Brain microvascular endothelial cell (primary cell): ENCODE measurements around the gene PNPLA1.

ENCODE experiments used
- DNase-seq: peaks from one replicate; pipeline ENCODE4 v3.0.0-alpha.2; 2020
- H3K27ac ChIP-seq: fragments of 250-450 bp; sonication (Bioruptor Pico); 2 replicates; pipeline ENCODE4 v1.5.1; 2020; ENCODE audit warnings: mild to moderate bottlenecking, moderate library complexity
- H3K27me3 ChIP-seq: fragments of 250-450 bp; sonication (Bioruptor Pico); replicated peaks from 2 replicates; pipeline ENCODE4 v1.5.1; 2020; ENCODE audit warnings: mild to moderate bottlenecking
- H3K36me3 ChIP-seq: fragments of 250-450 bp; sonication (Bioruptor Pico); replicated peaks from 2 replicates; pipeline ENCODE4 v1.5.1; 2020; ENCODE audit warnings: mild to moderate bottlenecking
- H3K4me3 ChIP-seq: 2 replicates; pipeline ENCODE4 v1.5.1; 2011; ENCODE audit warnings: low read depth, mild to moderate bottlenecking, control low read depth, low read length, moderate library complexity
- CTCF ChIP-seq: IDR thresholded peaks from 2 replicates; pipeline ENCODE4 v1.5.1; 2011; ENCODE audit warnings: low read depth, mild to moderate bottlenecking, moderate library complexity, low read length, control low read depth, inconsistent platforms; ENCODE audit errors: missing control alignments
- in situ Hi-C: cut with HindIII; loops from 2 replicates; pipeline ENCODE4 v1.10.0; 2017; ENCODE audit warnings: low sequenced_read_pairs, low pct_ligation_motif_present

Gene PNPLA1

GRCh38 chr6:36327226-36327918, 57.5 kb downstream of the PNPLA1 start:
- in situ Hi-C loops, result no loop called here
- Histone ChIP-seq H3K27ac (no peak overlapping the region), H3K4me3 (no peak overlapping the region), H3K36me3 (no peaks in the 10 kb centered on the region), H3K27me3 (peaks cover 33% of the 10 kb centered on the region)
- DNase-seq, result no peak
- TF ChIP-seq CTCF, result no peak

GRCh38 chr6:36327919-36328236, 58.0 kb downstream of the PNPLA1 start:
- peaks cover 35% of the 10 kb centered on the region for H3K27me3 ChIP-seq
- no peak for TF ChIP-seq CTCF
- H3K4me3 ChIP-seq, result no peak overlapping the region
- in situ Hi-C loops, result no loop called here
- DNase-seq, result no peak
- no peaks in the 10 kb centered on the region for H3K36me3 ChIP-seq
- H3K27ac ChIP-seq, result no peak overlapping the region

GRCh38 chr6:36328600-36328999, 58.7 kb downstream of the PNPLA1 start:
- no peak overlapping the region for H3K27ac ChIP-seq
- DNase-seq, result no peak
- H3K4me3 ChIP-seq, result no peak overlapping the region
- no peak for TF ChIP-seq CTCF
- in situ Hi-C loops, result no loop called here
- no peaks in the 10 kb centered on the region for H3K36me3 ChIP-seq
- H3K27me3 ChIP-seq, result peaks cover 42% of the 10 kb centered on the region

GRCh38 chr6:36329798-36330291, 60.0 kb downstream of the PNPLA1 start:
- DNase-seq, result no peak
- Histone ChIP-seq H3K36me3 (no peaks in the 10 kb centered on the region), H3K4me3 (no peak overlapping the region), H3K27ac (no peak overlapping the region), H3K27me3 (peaks cover 51% of the 10 kb centered on the region)
- no peak for TF ChIP-seq CTCF
- in situ Hi-C loops, result no loop called here

- H3K4me3 ChIP-seq, result no peak overlapping the region
- H3K27ac ChIP-seq, result no peak overlapping the region
- no peak for DNase-seq
- H3K27me3 ChIP-seq, result peaks cover 56% of the 10 kb centered on the region
- TF ChIP-seq CTCF, result no peak
- in situ Hi-C loops, result no loop called here
- H3K36me3 ChIP-seq, result no peaks in the 10 kb centered on the region
Observed at GRCh38 chr6:36330366-36330765, 60.5 kb downstream of the PNPLA1 start.

- no peak for TF ChIP-seq CTCF
Observed at GRCh38 chr6:36331381-36331780, 61.5 kb downstream of the PNPLA1 start.

More at GRCh38 chr6:36331381-36331780, 61.5 kb downstream of the PNPLA1 start:
- in situ Hi-C loops, result no loop called here
- Histone ChIP-seq H3K4me3 (no peak overlapping the region), H3K36me3 (no peaks in the 10 kb centered on the region), H3K27me3 (peaks cover 61% of the 10 kb centered on the region), H3K27ac (no peak overlapping the region)
- no peak for DNase-seq
